ENCODE results near the gene ASCC1. TPM values are rescaled to one million over a fixed set of nuclear protein-coding genes. Genes with fewer than 3 reads are reported as not detected.

Gene ASCC1
- polyA plus RNA-seq, 2 of the 4 experiments (the other 2 are of a cell fraction) = 56.5 to 82.3 TPM

GRCh38 chr10:72092987-72093386, 123.1 kb downstream of the ASCC1 start (continued):
- TF ChIP-seq BCL3 (IDR thresholded peaks at IDR 0.05) (no peak), CHD4 (IDR thresholded peaks at IDR 0.05; ENCODE audit: borderline replicate concordance) (no peak), BHLHE40 (IDR thresholded peaks at IDR 0.05; ENCODE audit: low read depth, low read length) (no peak), CTCF (IDR thresholded peaks at IDR 0.05) (no peak)

GRCh38 chr10:72092171-72092924, 123.7 kb downstream of the ASCC1 start:
- ChIA-PET POLR2A (no interaction called here), CTCF (interaction anchor here (1.1 to 2.5 kb wide), 2 partner anchors 15 to 44 kb away, joined by 3 to 10 read pairs; no protein-coding TSS in a partner anchor)
- no peaks in the 10 kb centered on the region for H3K9me3 ChIP-seq
- no peak overlapping the region for H3K4me2 ChIP-seq
- no peak for ATAC-seq
- no peak for DNase-seq (ENCODE audit: low read depth in 1 of 2, low spot score in 1 of 2)
- H3K4me1 ChIP-seq = peaks cover 37% of the 10 kb centered on the region
- no peak for FAIRE-seq
- H3K4me3 ChIP-seq = no peak overlapping the region
- H3K27ac ChIP-seq = peak overlapping the region in 1 of 2 experiments; percentile 31; a peak in 4 of 6 replicates
- TF ChIP-seq MAFK (IDR thresholded peaks at IDR 0.05; ENCODE audit: partially characterized antibody) (no peak), MAZ (IDR thresholded peaks at IDR 0.05; ENCODE audit: borderline replicate concordance, low read depth, low read length) (no peak), ELK1 (IDR thresholded peaks at IDR 0.05; ENCODE audit: low read depth, low read length) (no peak), RCOR1 (IDR thresholded peaks at IDR 0.05; ENCODE audit: low read depth, low read length) (no peak), PHF8 (IDR thresholded peaks at IDR 0.05; ENCODE audit: borderline replicate concordance, low read depth) (no peak), POLR2A (IDR thresholded peaks at IDR 0.05; ENCODE audit: low read length) (no peak), EP300 (IDR thresholded peaks at IDR 0.05) (no peak)
- WGBS (ENCODE audit: missing lambda C conversion rate) = 85% methylated on average over 8 of the region's 8 CpGs

GRCh38 chr10:72090326-72090725, 125.8 kb downstream of the ASCC1 start:
- ATAC-seq (no peak), FAIRE-seq (no peak), DNase-seq (ENCODE audit: low read depth in 1 of 2, low spot score in 1 of 2) (no peak)
- 89% methylated on average over 3 of the region's 3 CpGs for WGBS (ENCODE audit: missing lambda C conversion rate)
- H3K9me3 ChIP-seq = no peaks in the 10 kb centered on the region
- H3K27ac ChIP-seq = no peak overlapping the region
- H3K4me2 ChIP-seq = no peak overlapping the region
- peaks cover 17% of the 10 kb centered on the region; the same call in 2 of the 3 replicates for H3K4me1 ChIP-seq
- TF ChIP-seq MAZ (IDR thresholded peaks at IDR 0.05; ENCODE audit: borderline replicate concordance, low read depth, low read length) (no peak), CHD2 (IDR thresholded peaks at IDR 0.05; ENCODE audit: low read length, partially characterized antibody) (no peak)
- POLR2A ChIA-PET = interaction anchor here (0.7 kb wide), 1 partner anchor 40 kb away, joined by 4 read pairs; no protein-coding TSS in a partner anchor
- CTCF ChIA-PET = interaction anchor here (1.2 to 1.4 kb wide), 3 partner anchors 11 to 29 kb away, joined by 4 read pairs; no protein-coding TSS in a partner anchor
- no peak overlapping the region for H3K4me3 ChIP-seq

GRCh38 chr10:72089618-72090017, 126.5 kb downstream of the ASCC1 start:
- FAIRE-seq (no peak), ATAC-seq (peak in 1 of 2 experiments; percentile 24; a peak in 1 of 6 replicates), DNase-seq (ENCODE audit: low read depth in 1 of 2, low spot score in 1 of 2) (no peak)
- H3K9me3 ChIP-seq = no peaks in the 10 kb centered on the region
- peaks cover 13% of the 10 kb centered on the region; the same call in 2 of the 3 replicates for H3K4me1 ChIP-seq
- H3K4me2 ChIP-seq = no peak overlapping the region
- TF ChIP-seq HOXB13 (CRISPR knock-in tag; IDR thresholded peaks at IDR 0.05; ENCODE audit: low read depth) (no peak), TP53 (CRISPR knock-in tag; IDR thresholded peaks at IDR 0.05) (no peak), FOXS1 (CRISPR knock-in tag; IDR thresholded peaks at IDR 0.05) (no peak), CBX8 (IDR thresholded peaks at IDR 0.05) (no peak), NPAS2 (CRISPR knock-in tag; IDR thresholded peaks at IDR 0.05; ENCODE audit: borderline replicate concordance) (no peak), USF2 (IDR thresholded peaks at IDR 0.05) (no peak), ATOH8 (CRISPR knock-in tag; IDR thresholded peaks at IDR 0.05; ENCODE audit: low read depth) (no peak), RNF2 (IDR thresholded peaks at IDR 0.05; ENCODE audit: borderline replicate concordance, low read depth) (no peak), BHLHE40 (IDR thresholded peaks at IDR 0.05; ENCODE audit: low read depth, low read length) (no peak), RAD21 (conservative IDR thresholded peaks at IDR 0.05 in 1 of 2, IDR thresholded peaks at IDR 0.05 in 1 of 2) (no peak), SMC3 (IDR thresholded peaks at IDR 0.05) (no peak), JUN (IDR thresholded peaks at IDR 0.05) (no peak), RCOR1 (IDR thresholded peaks at IDR 0.05; ENCODE audit: low read depth, low read length) (no peak), MAZ (IDR thresholded peaks at IDR 0.05; ENCODE audit: borderline replicate concordance, low read depth, low read length) (no peak), PHF8 (IDR thresholded peaks at IDR 0.05; ENCODE audit: borderline replicate concordance, low read depth) (no peak), HOXB5 (CRISPR knock-in tag; IDR thresholded peaks at IDR 0.05) (no peak)
- POLR2A ChIA-PET = no interaction called here
- H3K27ac ChIP-seq = no peak overlapping the region
- 83% methylated on average over 6 of the region's 6 CpGs for WGBS (ENCODE audit: missing lambda C conversion rate)
- CTCF ChIA-PET = interaction anchor here (1.2 to 1.6 kb wide), 4 partner anchors 10 to 41 kb away, joined by 4 read pairs; no protein-coding TSS in a partner anchor
- H3K4me3 ChIP-seq = no peak overlapping the region
